Measurements from ENCODE around the gene CCDC196. TPM values are rescaled to one million over a fixed set of nuclear protein-coding genes. Genes with fewer than 3 reads are reported as not detected.
"Not testable (repeated sequence)": the region's sequence is repeated elsewhere in the genome, so short reads cannot be mapped to it uniquely, and the experiment has no call there.

Gene CCDC196
- total RNA-seq, 1 experiment from 2014 or later = not detected

GRCh38 chr14:66540038-66540437 is 53.9 kb downstream of the CCDC196 start:
- no TSS peak for BruUV-seq (replicated peaks)
- Mint-ChIP-seq H3K27ac (ENCODE audit: unreplicated experiment) (no peak overlapping the region), H3K9me3 (ENCODE audit: unreplicated experiment) (no peaks in the 10 kb centered on the region), H3K4me3 (ENCODE audit: unreplicated experiment) (no peak overlapping the region), H3K4me1 (ENCODE audit: low read depth, unreplicated experiment) (no peaks in the 10 kb centered on the region), H3K27me3 (ENCODE audit: insufficient read depth, unreplicated experiment) (no peaks in the 10 kb centered on the region), H3K36me3 (ENCODE audit: insufficient read depth, unreplicated experiment) (no peaks in the 10 kb centered on the region)
- Histone ChIP-seq H3K27me3 (replicated peaks; ENCODE audit: control insufficient read depth, insufficient read depth, low read length) (no peaks in the 10 kb centered on the region), H3K4me3 (ENCODE audit: low read depth, low read length) (no peak overlapping the region), H3K36me3 (ENCODE audit: control insufficient read depth, insufficient read depth, low read length) (no peaks in the 10 kb centered on the region), H3K4me1 (no peaks in the 10 kb centered on the region), H3K9me3 (no peaks in the 10 kb centered on the region)
- intact Hi-C loops (cut with micrococcal nuclease; ENCODE audit: unreplicated experiment) = no loop called here
- TF ChIP-seq, protein P1, sequence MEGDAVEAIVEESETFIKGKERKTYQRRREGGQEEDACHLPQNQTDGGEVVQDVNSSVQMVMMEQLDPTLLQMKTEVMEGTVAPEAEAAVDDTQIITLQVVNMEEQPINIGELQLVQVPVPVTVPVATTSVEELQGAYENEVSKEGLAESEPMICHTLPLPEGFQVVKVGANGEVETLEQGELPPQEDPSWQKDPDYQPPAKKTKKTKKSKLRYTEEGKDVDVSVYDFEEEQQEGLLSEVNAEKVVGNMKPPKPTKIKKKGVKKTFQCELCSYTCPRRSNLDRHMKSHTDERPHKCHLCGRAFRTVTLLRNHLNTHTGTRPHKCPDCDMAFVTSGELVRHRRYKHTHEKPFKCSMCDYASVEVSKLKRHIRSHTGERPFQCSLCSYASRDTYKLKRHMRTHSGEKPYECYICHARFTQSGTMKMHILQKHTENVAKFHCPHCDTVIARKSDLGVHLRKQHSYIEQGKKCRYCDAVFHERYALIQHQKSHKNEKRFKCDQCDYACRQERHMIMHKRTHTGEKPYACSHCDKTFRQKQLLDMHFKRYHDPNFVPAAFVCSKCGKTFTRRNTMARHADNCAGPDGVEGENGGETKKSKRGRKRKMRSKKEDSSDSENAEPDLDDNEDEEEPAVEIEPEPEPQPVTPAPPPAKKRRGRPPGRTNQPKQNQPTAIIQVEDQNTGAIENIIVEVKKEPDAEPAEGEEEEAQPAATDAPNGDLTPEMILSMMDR (IDR thresholded peaks at IDR 0.05; ENCODE audit: insufficient read depth in 1 of 2, low read depth in 1 of 2, low read length in 1 of 2, severe bottlenecking in 1 of 2, unreplicated experiment in 1 of 2) = no peak
- DNase-seq = no peak
- ChIA-PET POLR2A (no interaction called here), CTCF (no interaction called here)

GRCh38 chr14:66541627-66542026 is 55.5 kb downstream of the CCDC196 start:
- Histone ChIP-seq H3K27me3 (replicated peaks; ENCODE audit: control insufficient read depth, insufficient read depth, low read length) (no peaks in the 10 kb centered on the region), H3K9me3 (no peaks in the 10 kb centered on the region), H3K4me3 (ENCODE audit: low read depth, low read length) (no peak overlapping the region), H3K4me1 (no peaks in the 10 kb centered on the region), H3K36me3 (ENCODE audit: control insufficient read depth, insufficient read depth, low read length) (no peaks in the 10 kb centered on the region)
- intact Hi-C loops (cut with micrococcal nuclease; ENCODE audit: unreplicated experiment) = no loop called here
- Mint-ChIP-seq H3K36me3 (ENCODE audit: insufficient read depth, unreplicated experiment) (no peaks in the 10 kb centered on the region), H3K9me3 (ENCODE audit: unreplicated experiment) (no peaks in the 10 kb centered on the region), H3K27ac (ENCODE audit: unreplicated experiment) (no peak overlapping the region), H3K27me3 (ENCODE audit: insufficient read depth, unreplicated experiment) (no peaks in the 10 kb centered on the region), H3K4me3 (ENCODE audit: unreplicated experiment) (no peak overlapping the region), H3K4me1 (ENCODE audit: low read depth, unreplicated experiment) (no peaks in the 10 kb centered on the region)
- ChIA-PET POLR2A (no interaction called here), CTCF (no interaction called here)
- no TSS peak for BruUV-seq (replicated peaks)
- TF ChIP-seq, protein P1 (IDR thresholded peaks at IDR 0.05; ENCODE audit: insufficient read depth in 1 of 2, low read depth in 1 of 2, low read length in 1 of 2, severe bottlenecking in 1 of 2, unreplicated experiment in 1 of 2) = no peak
- DNase-seq = no peak

- no peak for DNase-seq
- intact Hi-C loops (cut with micrococcal nuclease; ENCODE audit: unreplicated experiment) = no loop called here
- Histone ChIP-seq H3K4me1 (no peaks in the 10 kb centered on the region), H3K4me3 (ENCODE audit: low read depth, low read length) (no peak overlapping the region), H3K9me3 (no peaks in the 10 kb centered on the region), H3K27me3 (replicated peaks; ENCODE audit: control insufficient read depth, insufficient read depth, low read length) (no peaks in the 10 kb centered on the region), H3K36me3 (ENCODE audit: control insufficient read depth, insufficient read depth, low read length) (no peaks in the 10 kb centered on the region)
- no peak overlapping the region for H3K27ac Mint-ChIP-seq (ENCODE audit: unreplicated experiment)
- no peaks in the 10 kb centered on the region for H3K27me3 Mint-ChIP-seq (ENCODE audit: insufficient read depth, unreplicated experiment)
- ChIA-PET POLR2A (no interaction called here), CTCF (no interaction called here)
- H3K4me3 Mint-ChIP-seq (ENCODE audit: unreplicated experiment) = no peak overlapping the region
- BruUV-seq (replicated peaks) = no TSS peak
- no peaks in the 10 kb centered on the region for H3K4me1 Mint-ChIP-seq (ENCODE audit: low read depth, unreplicated experiment)
- H3K9me3 Mint-ChIP-seq (ENCODE audit: unreplicated experiment) = no peaks in the 10 kb centered on the region
- H3K36me3 Mint-ChIP-seq (ENCODE audit: insufficient read depth, unreplicated experiment) = no peaks in the 10 kb centered on the region
- TF ChIP-seq, protein P1 (IDR thresholded peaks at IDR 0.05; ENCODE audit: insufficient read depth in 1 of 2, low read depth in 1 of 2, low read length in 1 of 2, severe bottlenecking in 1 of 2, unreplicated experiment in 1 of 2) = no peak
Measured at GRCh38 chr14:66543996-66544395, 57.8 kb downstream of the CCDC196 start.

DNA sequence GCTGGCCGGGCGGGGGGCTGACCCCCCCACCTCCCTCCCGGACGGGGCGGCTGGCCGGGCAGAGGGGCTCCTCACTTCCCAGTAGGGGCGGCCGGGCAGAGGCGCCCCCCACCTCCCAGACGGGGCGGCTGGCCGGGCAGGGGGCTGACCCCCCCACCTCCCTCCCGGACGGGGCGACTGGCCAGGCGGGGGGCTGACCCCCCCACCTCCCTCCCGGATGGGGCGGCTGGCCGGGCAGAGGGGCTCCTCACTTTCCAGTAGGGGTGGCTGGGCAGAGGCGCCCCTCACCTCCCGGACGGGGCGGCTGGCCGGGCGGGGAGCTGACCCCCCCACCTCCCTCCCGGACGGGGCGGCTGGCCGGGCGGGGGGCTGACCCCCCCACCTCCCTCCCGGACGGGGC is 59.0 kb downstream of the CCDC196 start:
- H3K27ac Mint-ChIP-seq (ENCODE audit: unreplicated experiment); BruUV-seq (replicated peaks); CTCF ChIA-PET; H3K36me3 ChIP-seq (ENCODE audit: control insufficient read depth, insufficient read depth, low read length); H3K36me3 Mint-ChIP-seq (ENCODE audit: insufficient read depth, unreplicated experiment); H3K4me3 ChIP-seq (ENCODE audit: low read depth, low read length); intact Hi-C loops (cut with micrococcal nuclease; ENCODE audit: unreplicated experiment); POLR2A ChIA-PET; H3K27me3 ChIP-seq (replicated peaks; ENCODE audit: control insufficient read depth, insufficient read depth, low read length); H3K4me1 ChIP-seq; DNase-seq; H3K27me3 Mint-ChIP-seq (ENCODE audit: insufficient read depth, unreplicated experiment); H3K9me3 Mint-ChIP-seq (ENCODE audit: unreplicated experiment); H3K4me3 Mint-ChIP-seq (ENCODE audit: unreplicated experiment); H3K4me1 Mint-ChIP-seq (ENCODE audit: low read depth, unreplicated experiment); H3K9me3 ChIP-seq: not testable (repeated sequence)

GRCh38 chr14:66545751-66546150 is 59.6 kb downstream of the CCDC196 start:
- H3K4me1 ChIP-seq; intact Hi-C loops (cut with micrococcal nuclease; ENCODE audit: unreplicated experiment); BruUV-seq (replicated peaks); H3K36me3 ChIP-seq (ENCODE audit: control insufficient read depth, insufficient read depth, low read length); H3K4me3 ChIP-seq (ENCODE audit: low read depth, low read length); H3K27me3 Mint-ChIP-seq (ENCODE audit: insufficient read depth, unreplicated experiment); H3K4me3 Mint-ChIP-seq (ENCODE audit: unreplicated experiment); DNase-seq; H3K9me3 ChIP-seq; H3K36me3 Mint-ChIP-seq (ENCODE audit: insufficient read depth, unreplicated experiment); H3K27ac Mint-ChIP-seq (ENCODE audit: unreplicated experiment); POLR2A ChIA-PET; CTCF ChIA-PET; H3K9me3 Mint-ChIP-seq (ENCODE audit: unreplicated experiment); H3K27me3 ChIP-seq (replicated peaks; ENCODE audit: control insufficient read depth, insufficient read depth, low read length); H3K4me1 Mint-ChIP-seq (ENCODE audit: low read depth, unreplicated experiment): not testable (repeated sequence)
